ENCODE results near the gene ENDOV. TPM values are rescaled to one million over a fixed set of nuclear protein-coding genes. Genes with fewer than 3 reads are reported as not detected.

Gene ENDOV
- total RNA-seq, 1 experiment from 2014 or later = 33.2 TPM

GRCh38 chr17:80424878-80425765, 10.2 kb downstream of the ENDOV start:
- Mint-ChIP-seq H3K4me3 (ENCODE audit: low read depth, unreplicated experiment) (no peak overlapping the region), H3K4me1 (ENCODE audit: low read depth, unreplicated experiment) (no peaks in the 10 kb centered on the region), H3K27ac (ENCODE audit: unreplicated experiment) (no peak overlapping the region), H3K27me3 (ENCODE audit: unreplicated experiment) (no peaks in the 10 kb centered on the region), H3K36me3 (ENCODE audit: insufficient read depth, unreplicated experiment) (peaks cover 10% of the 10 kb centered on the region), H3K9me3 (ENCODE audit: low read depth, unreplicated experiment) (no peaks in the 10 kb centered on the region)
- BruUV-seq (replicated peaks) = no TSS peak
- intact Hi-C loops (cut with micrococcal nuclease; ENCODE audit: unreplicated experiment) = no loop called here
- DNase-seq = no peak
- CTCF ChIA-PET = no interaction called here
- TF ChIP-seq CTCF (IDR thresholded peaks at IDR 0.05; ENCODE audit: unreplicated experiment) = no peak

- TF ChIP-seq CTCF (IDR thresholded peaks at IDR 0.05; ENCODE audit: unreplicated experiment) = no peak
- H3K27ac Mint-ChIP-seq (ENCODE audit: unreplicated experiment) = no peak overlapping the region
- H3K36me3 Mint-ChIP-seq (ENCODE audit: insufficient read depth, unreplicated experiment) = peaks cover 15% of the 10 kb centered on the region
- BruUV-seq (replicated peaks) = no TSS peak
- no peaks in the 10 kb centered on the region for H3K27me3 Mint-ChIP-seq (ENCODE audit: unreplicated experiment)
- no peaks in the 10 kb centered on the region for H3K4me1 Mint-ChIP-seq (ENCODE audit: low read depth, unreplicated experiment)
- intact Hi-C loops (cut with micrococcal nuclease; ENCODE audit: unreplicated experiment) = loop anchor here (2.0 kb wide), 2 partner anchors 149 to 555 kb away; no protein-coding TSS in a partner anchor
- no peak for DNase-seq
- CTCF ChIA-PET = no interaction called here
- no peaks in the 10 kb centered on the region for H3K9me3 Mint-ChIP-seq (ENCODE audit: low read depth, unreplicated experiment)
- H3K4me3 Mint-ChIP-seq (ENCODE audit: low read depth, unreplicated experiment) = no peak overlapping the region
Observed at GRCh38 chr17:80425835-80426426, 11.0 kb downstream of the ENDOV start.

GRCh38 chr17:80426671-80427326, 11.8 kb downstream of the ENDOV start:
- no peaks in the 10 kb centered on the region for H3K4me1 Mint-ChIP-seq (ENCODE audit: low read depth, unreplicated experiment)
- CTCF ChIA-PET = interaction anchor here (0.6 to 1.1 kb wide), 8 partner anchors 11 to 562 kb away, joined by 3 to 7 read pairs (median 4); no protein-coding TSS in a partner anchor
- H3K27ac Mint-ChIP-seq (ENCODE audit: unreplicated experiment) = no peak overlapping the region
- H3K4me3 Mint-ChIP-seq (ENCODE audit: low read depth, unreplicated experiment) = no peak overlapping the region
- H3K36me3 Mint-ChIP-seq (ENCODE audit: insufficient read depth, unreplicated experiment) = peaks cover 15% of the 10 kb centered on the region
- TF ChIP-seq CTCF (IDR thresholded peaks at IDR 0.05; ENCODE audit: unreplicated experiment) = peak; percentile 95
- intact Hi-C loops (cut with micrococcal nuclease; ENCODE audit: unreplicated experiment) = loop anchor here (2.0 kb wide), 2 partner anchors 148 to 554 kb away; no protein-coding TSS in a partner anchor
- H3K9me3 Mint-ChIP-seq (ENCODE audit: low read depth, unreplicated experiment) = no peaks in the 10 kb centered on the region
- no peaks in the 10 kb centered on the region for H3K27me3 Mint-ChIP-seq (ENCODE audit: unreplicated experiment)
- peak; percentile 86 for DNase-seq
- no TSS peak for BruUV-seq (replicated peaks)
